GM18505 (cell line): ENCODE measurements around the gene FOXP1.

ENCODE experiments used
- ATAC-seq: cut with Tn5 transposase; IDR thresholded peaks from one replicate; pipeline ENCODE4 v1.9.1; 2021; ENCODE audit not compliant: unreplicated experiment
- POLR2A ChIP-seq: IDR thresholded peaks from 4 replicates; pipeline ENCODE4 v1.6.1; 2011; ENCODE audit warnings: borderline replicate concordance; ENCODE audit not compliant: insufficient read depth, insufficient read length; ENCODE audit errors: extremely low read depth

FOXP1 gene

DNA sequence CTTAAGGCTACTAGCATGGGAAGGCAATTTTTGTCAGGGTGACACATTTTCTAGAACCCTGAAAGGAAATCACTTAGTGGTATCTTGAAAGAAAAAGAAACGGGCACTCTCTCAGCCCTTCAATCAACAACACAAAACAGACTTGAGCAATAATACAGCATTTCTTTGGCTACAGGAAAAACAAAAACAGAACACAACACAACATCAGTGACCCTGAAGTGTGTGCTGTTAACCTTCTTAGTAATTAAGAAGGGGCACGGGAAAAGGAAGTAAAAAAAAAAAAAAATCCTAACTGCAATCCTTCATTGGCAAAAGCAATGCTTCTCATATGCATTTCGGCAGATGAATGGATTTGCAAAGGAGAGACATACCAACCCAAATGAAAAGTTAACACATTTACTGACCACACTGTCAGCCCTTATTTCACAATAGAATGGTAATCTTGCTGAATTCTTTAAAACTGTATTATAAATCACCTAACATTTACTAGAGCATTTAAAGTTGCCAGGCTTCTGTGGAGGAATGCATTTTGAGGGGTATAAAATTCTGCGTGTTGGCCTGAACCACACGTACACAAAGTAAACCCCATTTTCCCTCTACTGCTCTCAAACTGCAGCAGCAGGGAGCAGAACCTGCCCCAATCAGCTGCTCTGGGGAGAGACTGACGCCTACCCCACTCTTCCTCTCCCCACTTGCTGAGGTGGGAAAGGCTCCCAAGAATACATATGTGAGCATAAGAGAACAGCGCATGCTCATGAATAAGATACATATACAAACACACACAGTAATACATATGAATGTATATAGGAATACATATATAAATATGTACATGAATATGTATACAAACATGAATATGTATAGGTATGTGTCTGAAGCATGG lies 198.5 kb downstream of the FOXP1 start:
- no peak for ATAC-seq
- no peak for TF ChIP-seq POLR2A

DNA sequence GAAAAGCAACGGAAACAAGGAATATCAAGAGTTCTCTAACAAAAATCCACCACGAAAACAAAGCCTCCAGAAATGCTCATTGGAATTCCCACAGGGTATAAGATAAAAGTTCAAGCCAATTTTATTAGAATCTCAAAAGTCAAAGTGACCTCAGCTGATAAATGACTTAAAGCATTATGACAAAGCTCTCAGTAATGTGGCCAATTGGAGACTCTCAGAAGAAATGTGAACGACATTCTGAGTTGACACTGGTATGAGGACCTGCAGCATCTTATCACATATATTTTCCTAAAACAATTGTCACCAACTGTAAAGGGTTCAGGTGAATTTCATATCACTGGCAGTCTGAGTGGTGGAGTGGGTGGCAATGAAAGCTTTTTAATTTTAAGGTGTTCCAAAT lies 199.1 kb downstream of the FOXP1 start:
- no peak for ATAC-seq
- no peak for TF ChIP-seq POLR2A

DNA sequence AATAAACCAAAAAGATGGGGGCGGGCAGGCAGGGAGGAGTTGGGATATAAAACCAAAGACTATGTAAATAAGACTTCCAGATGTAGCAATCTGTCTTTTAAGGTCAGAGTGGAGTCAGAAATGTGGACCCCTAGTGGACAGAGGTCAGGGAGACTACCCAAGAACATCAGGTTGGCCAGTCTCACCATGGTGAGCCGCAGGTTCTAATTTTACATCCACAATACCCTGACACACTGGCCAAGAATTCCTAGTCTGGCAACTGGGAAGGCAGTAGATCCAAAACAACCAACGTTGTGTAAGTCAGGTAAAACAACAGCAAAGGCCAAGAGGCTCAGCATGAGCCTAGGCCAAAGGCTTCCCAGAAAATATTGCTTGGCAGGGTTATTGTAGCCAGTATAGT lies 203.4 kb downstream of the FOXP1 start:
- TF ChIP-seq POLR2A, result no peak
- ATAC-seq, result no peak

DNA sequence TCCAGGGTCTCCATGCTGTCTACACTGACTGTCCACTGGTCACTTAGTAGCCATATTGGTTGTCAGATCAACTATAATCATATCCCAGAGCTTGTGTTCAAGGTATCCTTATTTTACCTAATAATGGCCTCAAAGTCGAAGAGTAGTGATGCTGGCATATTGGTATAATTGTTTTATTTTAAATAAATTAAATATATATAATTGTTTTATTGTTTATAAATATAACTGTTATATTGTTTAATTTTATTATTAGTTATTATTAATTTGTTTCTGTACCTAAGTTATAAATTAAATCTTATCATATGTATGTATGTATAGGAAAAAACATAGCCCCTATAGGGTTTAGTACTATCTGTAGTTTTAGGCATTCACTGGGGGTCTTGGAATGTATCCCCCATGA lies 205.0 kb downstream of the FOXP1 start:
- ATAC-seq, result no peak
- TF ChIP-seq POLR2A, result no peak

DNA sequence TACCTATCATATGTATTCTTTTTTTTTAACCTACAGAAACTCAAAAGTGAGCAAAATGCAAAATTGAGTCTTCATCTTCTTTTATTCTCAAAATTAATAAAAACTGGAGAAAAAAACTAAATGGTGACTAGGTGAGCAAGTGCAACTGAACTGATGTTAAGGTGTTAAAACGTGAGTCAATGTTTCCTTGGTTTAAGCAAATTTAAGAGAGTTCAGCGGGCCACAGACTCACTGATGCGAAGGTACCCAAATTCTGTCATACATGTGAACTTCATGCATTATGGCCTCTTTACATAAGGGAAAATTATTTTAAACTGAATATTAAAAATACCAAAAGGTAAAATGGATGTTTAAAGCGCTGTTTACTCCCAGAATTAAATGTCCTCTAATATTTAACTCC lies 206.6 kb downstream of the FOXP1 start:
- ATAC-seq, result no peak
- no peak for TF ChIP-seq POLR2A

DNA sequence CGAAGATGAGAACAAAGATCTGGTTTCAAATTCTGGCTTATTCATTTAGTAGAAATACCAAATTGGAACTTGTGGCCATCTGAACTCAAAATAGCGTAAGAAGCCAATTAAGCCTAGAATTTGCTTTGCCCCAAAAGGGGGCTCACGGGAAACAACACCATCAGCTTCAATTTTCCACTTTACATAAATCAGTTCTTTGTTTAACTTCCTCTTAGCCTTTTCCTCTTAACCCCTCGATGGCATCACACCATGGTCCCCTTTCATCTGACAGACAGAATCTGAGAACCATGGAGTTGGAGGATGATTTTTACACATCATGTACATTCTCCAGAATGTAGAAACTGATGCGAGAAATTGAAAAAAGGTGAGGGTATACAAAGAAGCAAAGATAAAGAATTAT lies 207.0 kb downstream of the FOXP1 start:
- no peak for ATAC-seq
- TF ChIP-seq POLR2A, result no peak

DNA sequence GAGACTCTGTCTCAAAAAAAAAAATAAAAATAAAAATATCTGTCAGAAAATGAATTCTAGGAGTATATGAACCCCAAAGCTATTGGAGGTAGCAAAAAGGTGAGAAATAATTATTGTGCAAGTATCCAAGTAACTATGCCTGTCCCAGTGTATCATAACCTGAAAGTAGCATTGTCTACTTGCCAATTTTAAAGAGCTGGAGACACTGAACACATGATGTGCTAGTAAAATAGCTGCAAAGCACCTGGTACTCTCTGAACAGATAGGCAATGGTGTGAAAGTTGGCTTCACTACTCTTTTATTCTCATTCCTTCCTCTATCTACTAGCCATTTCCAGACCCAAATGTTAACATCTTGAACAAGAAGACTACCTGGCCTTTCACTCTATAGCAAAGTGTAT lies 208.9 kb downstream of the FOXP1 start:
- no peak for TF ChIP-seq POLR2A
- no peak for ATAC-seq

DNA sequence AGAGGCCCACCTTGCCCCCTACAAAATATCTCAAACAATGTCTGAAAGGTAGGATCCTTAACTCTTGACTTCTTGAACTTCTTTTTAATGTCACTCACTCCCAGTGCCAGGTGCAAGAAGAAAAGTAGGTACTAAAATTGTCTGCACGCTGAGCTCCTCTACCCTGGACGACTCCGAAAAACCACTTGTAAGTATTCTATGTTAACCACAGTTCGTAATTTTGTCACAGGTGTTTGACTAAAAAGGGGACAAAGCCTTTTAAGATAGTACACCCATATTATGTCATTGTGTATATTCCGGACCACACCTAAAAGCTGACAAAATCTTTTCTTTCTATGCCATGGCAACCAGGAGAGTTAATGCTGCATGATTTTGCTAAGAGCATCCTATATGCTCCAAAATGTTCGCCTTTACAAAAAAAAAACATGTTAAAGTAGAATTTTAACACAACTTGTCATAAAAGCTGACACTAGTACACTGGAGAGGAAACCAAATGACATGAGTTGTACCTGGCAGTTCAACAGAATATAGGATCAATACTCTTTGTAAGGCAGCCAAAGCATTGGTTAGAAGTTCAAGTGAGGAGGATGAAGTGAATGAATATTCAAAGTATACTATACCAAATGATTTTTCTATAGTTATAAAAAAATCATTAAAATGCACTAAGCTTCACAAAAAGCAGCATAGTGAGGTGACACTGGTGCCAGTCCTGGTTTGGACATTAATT lies 210.5 kb downstream of the FOXP1 start:
- TF ChIP-seq POLR2A, result no peak
- ATAC-seq, result no peak

DNA sequence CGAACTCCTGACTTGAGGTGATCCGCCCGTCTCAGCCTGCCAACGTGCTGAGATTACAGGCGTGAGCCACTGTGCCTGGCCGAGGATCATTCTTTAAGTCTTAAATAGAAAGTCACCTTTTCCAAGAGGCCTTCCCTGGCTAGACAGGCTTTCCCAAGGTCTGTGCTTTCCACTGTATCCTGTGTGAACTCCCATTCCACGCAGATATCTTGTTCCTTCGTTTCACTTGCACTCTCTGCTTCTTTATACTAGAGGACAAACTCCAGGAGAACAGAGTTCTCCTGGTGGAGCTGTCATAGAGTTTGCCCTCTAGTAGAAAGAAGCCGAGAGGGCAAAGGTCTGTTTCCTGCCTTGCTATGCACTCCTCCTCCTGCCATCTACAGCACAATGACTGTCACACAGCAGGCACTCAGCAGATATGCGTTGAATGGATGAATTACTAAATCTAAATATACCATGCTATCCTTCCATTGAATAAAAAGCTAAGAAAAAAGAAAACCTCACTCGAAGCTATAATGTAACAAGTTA lies 211.2 kb downstream of the FOXP1 start:
- no peak for ATAC-seq
- no peak for TF ChIP-seq POLR2A

DNA sequence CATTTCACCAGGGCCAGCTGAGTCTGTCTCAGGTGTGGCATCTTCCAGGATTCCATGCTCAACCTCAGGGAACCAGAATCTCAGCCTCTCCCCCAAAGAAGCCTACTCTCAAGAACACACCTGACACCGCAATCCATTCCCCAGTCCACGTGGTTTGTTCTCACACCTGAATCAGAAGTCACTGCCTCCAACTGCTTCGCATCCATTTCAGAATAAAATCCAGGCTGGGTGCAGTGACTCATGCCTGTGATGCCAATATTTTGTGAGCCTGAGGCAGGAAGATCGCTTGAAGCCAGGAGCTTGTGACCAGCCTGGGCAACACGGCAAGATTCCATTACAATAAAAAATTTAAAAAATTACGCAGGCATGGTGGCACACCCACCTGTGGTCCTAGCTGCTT lies 212.2 kb downstream of the FOXP1 start:
- no peak for TF ChIP-seq POLR2A
- no peak for ATAC-seq

DNA sequence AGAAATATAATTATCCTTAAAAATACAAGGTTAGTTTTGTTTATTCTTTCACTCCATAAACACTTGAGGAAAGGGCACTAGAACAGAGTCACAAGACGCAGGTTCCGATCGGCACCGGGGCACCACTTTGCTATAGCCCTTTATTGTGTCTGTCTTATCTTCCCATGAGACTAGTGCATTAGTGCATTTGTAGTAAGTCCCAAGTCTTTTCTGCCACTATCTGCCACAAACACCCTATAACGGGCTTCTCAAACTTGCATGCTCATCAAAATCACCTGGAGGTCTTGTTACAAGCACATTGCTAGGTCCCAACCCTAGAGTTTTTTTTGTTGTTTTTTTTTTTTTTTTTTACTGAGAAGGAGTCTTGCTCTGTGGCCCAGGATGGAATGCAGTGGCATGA lies 213.1 kb downstream of the FOXP1 start:
- no peak for ATAC-seq
- no peak for TF ChIP-seq POLR2A

DNA sequence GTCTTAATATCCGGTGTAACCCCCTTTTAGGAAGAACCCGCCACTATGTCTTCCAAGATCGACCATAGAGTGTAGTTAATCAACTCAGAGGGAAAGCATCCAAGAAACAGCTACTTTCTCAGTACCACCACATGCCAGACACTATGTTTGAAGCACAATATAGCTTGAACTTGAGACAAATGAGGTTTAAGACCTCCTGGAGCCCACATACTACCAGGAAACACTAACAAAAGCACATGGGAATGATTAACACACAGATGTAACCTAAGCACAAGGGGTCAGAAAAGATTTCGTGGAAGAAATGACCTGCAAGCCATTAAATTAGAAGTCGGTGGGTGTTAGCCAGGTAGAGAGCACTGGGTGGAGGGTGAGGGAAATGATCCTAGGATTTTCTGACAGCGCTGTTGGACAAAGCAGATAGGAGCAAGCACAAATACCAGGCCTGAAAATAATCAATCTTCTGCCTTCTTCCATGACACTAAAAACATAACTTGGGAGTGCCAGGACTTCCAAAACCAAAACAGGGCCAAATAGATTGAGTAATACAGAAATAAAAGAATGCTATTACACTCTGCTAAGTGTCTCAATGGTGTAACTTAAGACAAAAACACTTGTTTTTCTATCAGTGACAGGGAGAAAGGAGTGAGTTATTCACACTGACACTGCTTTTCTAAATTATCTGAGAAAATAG lies 213.7 kb downstream of the FOXP1 start:
- TF ChIP-seq POLR2A, result no peak
- no peak for ATAC-seq

DNA sequence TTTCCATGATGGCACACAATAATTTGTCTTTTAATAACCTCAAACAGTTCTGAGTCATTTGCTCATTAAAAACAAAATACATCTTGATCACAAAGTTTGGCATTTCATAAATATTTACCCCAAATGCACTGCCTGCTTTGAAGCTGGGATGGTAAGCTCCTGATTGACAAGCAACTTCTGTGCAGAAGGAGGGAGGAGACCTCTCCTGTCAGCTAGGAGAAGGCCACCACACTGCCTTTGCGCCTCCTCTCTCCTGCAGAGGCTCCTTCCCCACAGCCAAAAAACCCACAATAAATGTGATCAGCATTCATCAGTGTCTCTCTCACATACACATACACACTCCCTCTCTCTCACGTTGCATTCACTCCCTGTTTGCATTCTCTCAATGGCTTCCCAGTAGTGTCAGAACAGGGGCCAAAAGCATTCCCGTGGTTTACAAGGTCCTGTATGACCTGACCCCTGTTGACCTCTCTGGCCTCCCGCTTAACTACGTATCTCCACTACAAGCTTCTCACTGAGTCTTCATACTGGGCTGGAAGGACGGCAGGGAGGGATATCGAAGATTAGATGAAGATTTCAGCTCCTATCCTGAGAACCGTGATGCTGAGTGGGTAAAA lies 216.4 kb downstream of the FOXP1 start:
- ATAC-seq, result no peak
- no peak for TF ChIP-seq POLR2A

DNA sequence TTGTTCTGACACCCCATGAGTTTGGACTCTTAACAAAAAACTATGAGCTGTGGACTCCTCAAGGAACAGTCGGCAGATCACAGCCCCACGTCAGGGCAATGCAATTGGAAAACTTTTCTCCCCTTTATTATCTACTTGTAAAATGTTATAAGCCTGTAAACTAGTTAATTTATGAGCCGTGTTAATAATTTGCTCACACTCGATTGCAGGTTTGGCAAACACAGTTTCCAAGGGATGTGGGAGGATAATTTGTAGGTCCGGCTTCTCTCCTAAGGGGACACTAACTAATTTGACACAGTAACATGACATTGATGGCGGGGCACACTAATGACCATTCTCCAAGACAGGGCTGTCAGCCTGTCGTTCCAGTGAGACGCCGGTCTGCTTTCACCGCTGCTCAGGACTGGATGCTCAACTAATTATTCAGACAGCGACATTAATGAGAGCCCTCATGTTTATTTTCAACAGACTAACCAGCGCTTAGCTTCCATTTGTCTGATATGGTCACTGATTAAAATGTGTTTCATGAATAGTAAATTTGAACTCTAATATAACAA lies 222.1 kb downstream of the FOXP1 start:
- TF ChIP-seq POLR2A, result no peak
- no peak for ATAC-seq

DNA sequence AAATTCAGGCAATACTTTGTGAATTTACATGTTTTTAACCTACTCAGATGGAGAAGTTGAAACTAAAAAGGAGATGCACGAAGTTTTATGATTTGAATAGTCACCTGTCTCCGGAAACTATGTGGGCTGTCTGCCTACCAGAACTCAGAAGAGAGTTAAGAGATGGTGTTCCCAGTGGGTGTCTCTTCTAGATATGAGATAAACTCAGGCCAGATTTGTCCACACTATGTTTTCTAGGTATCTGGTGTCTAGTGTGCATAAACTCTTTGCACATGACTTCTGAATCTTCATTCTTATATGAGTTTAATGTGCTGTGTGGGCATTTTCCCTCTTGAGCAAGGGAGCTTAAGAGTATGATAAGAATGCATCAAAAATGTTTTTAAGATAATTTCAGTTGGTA lies 222.8 kb downstream of the FOXP1 start:
- peak; percentile 86 for ATAC-seq
- no peak for TF ChIP-seq POLR2A
